ENCODE results near the gene NOVA2. TPM values are rescaled to one million over a fixed set of nuclear protein-coding genes. Genes with fewer than 3 reads are reported as not detected.
A peak's percentile ranks its signal among the peaks of the same experiment; 100 is the strongest.

Gene NOVA2
- total RNA-seq, 2 donors from 2014 or later, result 0.03 TPM; not detected in 1

GRCh38 chr19:45990113-45990728, 16.6 kb upstream of the NOVA2 start:
- no peaks in the 10 kb centered on the region for H3K36me3 Mint-ChIP-seq (ENCODE audit: low read depth)
- H3K27me3 Mint-ChIP-seq, result peaks cover 14% of the 10 kb centered on the region
- H3K4me3 Mint-ChIP-seq, result no peak overlapping the region
- H3K27ac Mint-ChIP-seq, result no peak overlapping the region
- no peaks in the 10 kb centered on the region for H3K4me1 Mint-ChIP-seq
- no peaks in the 10 kb centered on the region for H3K9me3 Mint-ChIP-seq
- ATAC-seq (replicated peaks), result no peak

- Mint-ChIP-seq H3K27me3 (peaks cover 15% of the 10 kb centered on the region), H3K9me3 (no peaks in the 10 kb centered on the region), H3K27ac (no peak overlapping the region), H3K4me1 (no peaks in the 10 kb centered on the region), H3K4me3 (no peak overlapping the region), H3K36me3 (ENCODE audit: low read depth) (no peaks in the 10 kb centered on the region)
- ATAC-seq (replicated peaks), result no peak
Measured at GRCh38 chr19:45985321-45985720, 11.7 kb upstream of the NOVA2 start.

GRCh38 chr19:45981350-45981749, 7.7 kb upstream of the NOVA2 start:
- Mint-ChIP-seq H3K4me1 (no peaks in the 10 kb centered on the region), H3K4me3 (no peak overlapping the region), H3K36me3 (ENCODE audit: low read depth) (no peaks in the 10 kb centered on the region), H3K9me3 (no peaks in the 10 kb centered on the region), H3K27ac (no peak overlapping the region), H3K27me3 (peaks cover 14% of the 10 kb centered on the region)
- ATAC-seq (replicated peaks), result no peak

GRCh38 chr19:45978156-45978555, 4.5 kb upstream of the NOVA2 start:
- no peak overlapping the region for H3K27ac Mint-ChIP-seq
- no peaks in the 10 kb centered on the region for H3K9me3 Mint-ChIP-seq
- no peak overlapping the region for H3K4me3 Mint-ChIP-seq
- no peaks in the 10 kb centered on the region for H3K36me3 Mint-ChIP-seq (ENCODE audit: low read depth)
- H3K4me1 Mint-ChIP-seq, result no peaks in the 10 kb centered on the region
- no peak for ATAC-seq (replicated peaks)
- H3K27me3 Mint-ChIP-seq, result peaks cover 29% of the 10 kb centered on the region

GRCh38 chr19:45976178-45976577, 2.5 kb upstream of the NOVA2 start:
- Mint-ChIP-seq H3K9me3 (no peaks in the 10 kb centered on the region), H3K27ac (no peak overlapping the region), H3K4me1 (peaks cover 12% of the 10 kb centered on the region), H3K36me3 (ENCODE audit: low read depth) (no peaks in the 10 kb centered on the region), H3K4me3 (no peak overlapping the region), H3K27me3 (peaks cover 38% of the 10 kb centered on the region)
- ATAC-seq (replicated peaks), result no peak

GRCh38 chr19:45975306-45976070, 1.8 kb upstream of the NOVA2 start:
- Mint-ChIP-seq H3K27me3 (peaks cover 42% of the 10 kb centered on the region), H3K4me1 (peaks cover 12% of the 10 kb centered on the region)
- ATAC-seq (replicated peaks), result no peak

GRCh38 chr19:45972947-45973540, 621 bp downstream of the NOVA2 start:
- peaks cover 53% of the 10 kb centered on the region for H3K27me3 Mint-ChIP-seq
- peaks cover 12% of the 10 kb centered on the region for H3K4me1 Mint-ChIP-seq
- no peaks in the 10 kb centered on the region for H3K9me3 Mint-ChIP-seq
- ATAC-seq (replicated peaks), result no peak
- H3K27ac Mint-ChIP-seq, result no peak overlapping the region
- H3K4me3 Mint-ChIP-seq, result peak overlapping the region; percentile 23
- H3K36me3 Mint-ChIP-seq (ENCODE audit: low read depth), result no peaks in the 10 kb centered on the region

More at GRCh38 chr19:45975306-45976070, 1.8 kb upstream of the NOVA2 start:
- H3K4me3 Mint-ChIP-seq, result no peak overlapping the region
- H3K27ac Mint-ChIP-seq, result no peak overlapping the region
- no peaks in the 10 kb centered on the region for H3K36me3 Mint-ChIP-seq (ENCODE audit: low read depth)
- no peaks in the 10 kb centered on the region for H3K9me3 Mint-ChIP-seq

- no peaks in the 10 kb centered on the region for H3K36me3 Mint-ChIP-seq (ENCODE audit: low read depth)
- peaks cover 12% of the 10 kb centered on the region for H3K4me1 Mint-ChIP-seq
- peak; percentile 70 for ATAC-seq (replicated peaks)
- peak overlapping the region; percentile 23 for H3K4me3 Mint-ChIP-seq
- no peak overlapping the region for H3K27ac Mint-ChIP-seq
- peaks cover 58% of the 10 kb centered on the region for H3K27me3 Mint-ChIP-seq
- H3K9me3 Mint-ChIP-seq, result no peaks in the 10 kb centered on the region
Measured at GRCh38 chr19:45972081-45972946, 1.4 kb downstream of the NOVA2 start.

GRCh38 chr19:45971260-45971902, 2.3 kb downstream of the NOVA2 start:
- H3K36me3 Mint-ChIP-seq (ENCODE audit: low read depth), result no peaks in the 10 kb centered on the region
- no peak overlapping the region for H3K27ac Mint-ChIP-seq
- no peak for ATAC-seq (replicated peaks)
- H3K27me3 Mint-ChIP-seq, result peaks cover 56% of the 10 kb centered on the region
- H3K4me1 Mint-ChIP-seq, result peaks cover 12% of the 10 kb centered on the region
- H3K4me3 Mint-ChIP-seq, result no peak overlapping the region
- no peaks in the 10 kb centered on the region for H3K9me3 Mint-ChIP-seq

- H3K4me1 Mint-ChIP-seq, result peaks cover 12% of the 10 kb centered on the region
- peaks cover 51% of the 10 kb centered on the region for H3K27me3 Mint-ChIP-seq
- no peak overlapping the region for H3K27ac Mint-ChIP-seq
- no peak for ATAC-seq (replicated peaks)
- no peaks in the 10 kb centered on the region for H3K36me3 Mint-ChIP-seq (ENCODE audit: low read depth)
- no peak overlapping the region for H3K4me3 Mint-ChIP-seq
- no peaks in the 10 kb centered on the region for H3K9me3 Mint-ChIP-seq
Measured at GRCh38 chr19:45969676-45970075, 4.0 kb downstream of the NOVA2 start.

- H3K4me3 Mint-ChIP-seq, result no peak overlapping the region
- no peaks in the 10 kb centered on the region for H3K9me3 Mint-ChIP-seq
- no peaks in the 10 kb centered on the region for H3K36me3 Mint-ChIP-seq (ENCODE audit: low read depth)
- no peak overlapping the region for H3K27ac Mint-ChIP-seq
- no peak for ATAC-seq (replicated peaks)
- peaks cover 12% of the 10 kb centered on the region for H3K4me1 Mint-ChIP-seq
- peaks cover 49% of the 10 kb centered on the region for H3K27me3 Mint-ChIP-seq
Measured at GRCh38 chr19:45968626-45969025, 5.0 kb downstream of the NOVA2 start.

GRCh38 chr19:45967246-45967645, 6.4 kb downstream of the NOVA2 start:
- H3K4me3 Mint-ChIP-seq, result no peak overlapping the region
- ATAC-seq (replicated peaks), result no peak
- no peaks in the 10 kb centered on the region for H3K9me3 Mint-ChIP-seq
- peaks cover 6% of the 10 kb centered on the region for H3K4me1 Mint-ChIP-seq
- H3K36me3 Mint-ChIP-seq (ENCODE audit: low read depth), result no peaks in the 10 kb centered on the region
- H3K27me3 Mint-ChIP-seq, result peaks cover 44% of the 10 kb centered on the region
- H3K27ac Mint-ChIP-seq, result no peak overlapping the region

- Mint-ChIP-seq H3K4me3 (no peak overlapping the region), H3K36me3 (ENCODE audit: low read depth) (no peaks in the 10 kb centered on the region), H3K4me1 (no peaks in the 10 kb centered on the region), H3K9me3 (no peaks in the 10 kb centered on the region), H3K27me3 (peaks cover 39% of the 10 kb centered on the region), H3K27ac (no peak overlapping the region)
- no peak for ATAC-seq (replicated peaks)
Measured at GRCh38 chr19:45962021-45962420, 11.6 kb downstream of the NOVA2 start.
